Trophoblast cell (in vitro differentiated cells and primary cell): ENCODE data around the gene MYD88.

Source experiments
- DNase-seq, 2 donors: peaks; one replicate each; pipeline ENCODE4 v3.0.0-alpha.2; 2016
- H2AFZ ChIP-seq: 2 replicates; pipeline ENCODE4 v1.6.1; 2013; ENCODE audit warnings: low read length, moderate library complexity, mild to moderate bottlenecking; ENCODE audit not compliant: insufficient read depth, poor library complexity
- H2AK5ac ChIP-seq: 2 replicates; pipeline ENCODE4 v1.6.1; 2013; ENCODE audit warnings: mild to moderate bottlenecking, low read length
- H2BK120ac ChIP-seq: 2 replicates; pipeline ENCODE4 v1.6.1; 2013; ENCODE audit warnings: low read length, mild to moderate bottlenecking, moderate library complexity; ENCODE audit not compliant: insufficient read depth, poor library complexity
- H2BK12ac ChIP-seq: 2 replicates; pipeline ENCODE4 v1.6.1; 2013; ENCODE audit warnings: mild to moderate bottlenecking, low read length, moderate library complexity
- H2BK5ac ChIP-seq: 2 replicates; pipeline ENCODE4 v1.6.1; 2013; ENCODE audit warnings: low read length, low read depth, moderate library complexity, mild to moderate bottlenecking; ENCODE audit not compliant: poor library complexity
- H3K14ac ChIP-seq: 2 replicates; pipeline ENCODE4 v1.6.1; 2013; ENCODE audit warnings: mild to moderate bottlenecking, low read length
- H3K18ac ChIP-seq: 2 replicates; pipeline ENCODE4 v1.6.1; 2013; ENCODE audit warnings: mild to moderate bottlenecking, low read length
- H3K23ac ChIP-seq: 2 replicates; pipeline ENCODE4 v1.6.1; 2013; ENCODE audit warnings: low read length
- H3K27ac ChIP-seq: 2 replicates; pipeline ENCODE4 v1.5.1; 2013; ENCODE audit warnings: low read depth, mild to moderate bottlenecking, inconsistent platforms, low read length, moderate library complexity
- H3K27me3 ChIP-seq: 2 replicates; pipeline ENCODE4 v1.6.1; 2013; ENCODE audit warnings: inconsistent platforms, mild to moderate bottlenecking, low read length, moderate library complexity; ENCODE audit not compliant: insufficient read depth
- H3K36me3 ChIP-seq, 2 experiments: 1 replicate in 1 of 2; 2 replicates in 1 of 2; pipeline ENCODE4 v1.6.1; 2013; ENCODE audit warnings: low read length in 2 of 2, mild to moderate bottlenecking in 2 of 2, moderate library complexity in 1 of 2; ENCODE audit not compliant: insufficient read depth in 2 of 2, control insufficient read depth in 1 of 2
- H3K4ac ChIP-seq: 2 replicates; pipeline ENCODE4 v1.6.1; 2013; ENCODE audit warnings: low read depth, mild to moderate bottlenecking, low read length, moderate library complexity
- H3K4me1 ChIP-seq, 2 experiments: 1 replicate in 1 of 2; 2 replicates in 1 of 2; pipeline ENCODE4 v1.6.1; 2013; ENCODE audit warnings: low read length in 2 of 2, mild to moderate bottlenecking in 2 of 2, moderate library complexity in 1 of 2; ENCODE audit not compliant: insufficient read depth in 2 of 2, control insufficient read depth in 1 of 2
- H3K4me2 ChIP-seq: 2 replicates; pipeline ENCODE4 v1.6.1; 2013; ENCODE audit warnings: inconsistent platforms, mild to moderate bottlenecking, low read length, moderate library complexity
- H3K4me3 ChIP-seq: 2 replicates; pipeline ENCODE4 v1.5.1; 2013; ENCODE audit warnings: mild to moderate bottlenecking, low read depth, low read length, inconsistent platforms
- H3K79me1 ChIP-seq: one replicate; pipeline ENCODE4 v1.6.1; 2013; ENCODE audit warnings: low read length
- H3K79me2 ChIP-seq: 2 replicates; pipeline ENCODE4 v1.6.1; 2013; ENCODE audit warnings: low read length, mild to moderate bottlenecking; ENCODE audit not compliant: control insufficient read depth, insufficient read depth, poor library complexity
- H3K9ac ChIP-seq: 2 replicates; pipeline ENCODE4 v1.6.1; 2013; ENCODE audit warnings: mild to moderate bottlenecking, low read length
- H3K9me3 ChIP-seq: 2 replicates; pipeline ENCODE4 v1.6.1; 2013; ENCODE audit warnings: low read depth, mild to moderate bottlenecking, control low read depth, inconsistent platforms, low read length; ENCODE audit not compliant: insufficient read depth
- H4K12ac ChIP-seq: 2 replicates; pipeline ENCODE4 v1.6.1; 2013; ENCODE audit warnings: low read depth, mild to moderate bottlenecking, low read length, moderate library complexity
- H4K8ac ChIP-seq: 2 replicates; pipeline ENCODE4 v1.6.1; 2013; ENCODE audit warnings: low read depth, mild to moderate bottlenecking, low read length, moderate library complexity
- H4K91ac ChIP-seq: one replicate; pipeline ENCODE4 v1.6.1; 2013; ENCODE audit warnings: low read depth, mild to moderate bottlenecking, low read length, moderate library complexity
- WGBS: extraction: QIAGEN DNeasy Blood & Tissue Kit; methylation state at CpG from one replicate; pipeline ENCODE4 v1.1.7; 2013; ENCODE audit warnings: missing lambda C conversion rate; ENCODE audit not compliant: insufficient read length, insufficient coverage; ENCODE audit errors: extremely low coverage; 5-methylcytosine and 5-hydroxymethylcytosine counted together

Gene MYD88

DNA sequence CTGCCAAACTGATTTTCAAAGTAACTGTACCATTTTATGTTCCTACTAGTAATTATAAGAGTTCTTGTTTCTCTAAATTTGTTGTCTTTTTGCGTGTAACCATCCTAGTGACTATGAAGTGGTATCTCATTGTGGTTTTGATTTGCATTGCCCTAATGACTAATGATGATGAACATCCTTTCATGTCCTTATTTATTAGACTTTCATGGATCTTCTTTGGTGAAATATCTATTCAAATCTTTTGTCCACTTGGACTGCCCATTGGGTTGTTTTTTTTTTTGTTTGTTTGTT lies 30.5 kb downstream of the MYD88 start:
- no peaks in the 10 kb centered on the region for H3K27me3 ChIP-seq
- no peaks in the 10 kb centered on the region for H3K9me3 ChIP-seq
- no peak overlapping the region for H4K12ac ChIP-seq
- no peak overlapping the region for H2AK5ac ChIP-seq
- no peaks in the 10 kb centered on the region for H3K36me3 ChIP-seq
- H3K4ac ChIP-seq = no peak overlapping the region
- no peak overlapping the region for H2BK5ac ChIP-seq
- peaks cover 26% of the 10 kb centered on the region for H3K79me2 ChIP-seq
- peaks cover 0 to 4% of the 10 kb centered on the region in 2 experiments for H3K4me1 ChIP-seq
- H3K27ac ChIP-seq = no peak overlapping the region
- H2AFZ ChIP-seq = no peak overlapping the region
- H3K18ac ChIP-seq = no peak overlapping the region
- H3K79me1 ChIP-seq = peaks cover 15% of the 10 kb centered on the region
- no peak overlapping the region for H4K91ac ChIP-seq
- H2BK120ac ChIP-seq = no peak overlapping the region
- DNase-seq = no peak
- H3K4me3 ChIP-seq = no peak overlapping the region
- no peak overlapping the region for H3K9ac ChIP-seq
- H3K14ac ChIP-seq = no peak overlapping the region
- no peak overlapping the region for H4K8ac ChIP-seq
- H3K23ac ChIP-seq = no peak overlapping the region
- no peak overlapping the region for H2BK12ac ChIP-seq
- no CpG with 5 or more reads among the region's 1 CpG for WGBS
- no peak overlapping the region for H3K4me2 ChIP-seq

DNA sequence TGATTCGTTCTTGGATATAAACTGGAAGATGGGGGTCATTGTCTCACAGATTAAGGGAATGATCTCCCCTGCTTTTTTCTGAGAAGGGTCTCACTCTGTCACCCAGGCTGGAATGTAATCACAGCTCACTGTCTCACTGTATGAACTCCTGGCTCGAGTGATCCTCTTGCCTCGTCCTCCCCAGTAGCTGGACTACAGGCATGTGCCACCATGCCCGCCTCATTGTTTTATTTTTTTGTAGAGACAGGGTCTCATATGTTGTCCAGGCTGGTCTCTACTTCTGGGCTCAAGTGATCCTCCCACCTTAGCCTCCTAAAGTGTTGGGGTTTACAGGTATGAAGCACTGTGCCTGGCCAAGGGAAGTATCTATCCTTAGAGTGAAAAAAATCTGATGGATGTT lies 32.3 kb downstream of the MYD88 start:
- Histone ChIP-seq H3K9ac (no peak overlapping the region), H4K91ac (no peak overlapping the region), H2AK5ac (no peak overlapping the region), H4K12ac (no peak overlapping the region), H3K4me3 (no peak overlapping the region), H3K23ac (no peak overlapping the region), H3K4ac (peak overlapping the region; percentile 89), H2BK120ac (no peak overlapping the region), H2BK5ac (no peak overlapping the region), H3K79me2 (peaks cover 21% of the 10 kb centered on the region), H4K8ac (no peak overlapping the region), H3K4me1 (peaks cover 0 to 4% of the 10 kb centered on the region in 2 experiments), H3K18ac (no peak overlapping the region), H2AFZ (no peak overlapping the region), H3K9me3 (no peaks in the 10 kb centered on the region), H3K27ac (no peak overlapping the region), H3K14ac (no peak overlapping the region), H3K4me2 (no peak overlapping the region), H3K27me3 (no peaks in the 10 kb centered on the region), H3K79me1 (peaks cover 5% of the 10 kb centered on the region), H2BK12ac (peak overlapping the region; percentile 12), H3K36me3 (no peaks in the 10 kb centered on the region)
- no peak for DNase-seq
- no CpG with 5 or more reads among the region's 4 CpGs for whole genome bisulfite sequencing

DNA sequence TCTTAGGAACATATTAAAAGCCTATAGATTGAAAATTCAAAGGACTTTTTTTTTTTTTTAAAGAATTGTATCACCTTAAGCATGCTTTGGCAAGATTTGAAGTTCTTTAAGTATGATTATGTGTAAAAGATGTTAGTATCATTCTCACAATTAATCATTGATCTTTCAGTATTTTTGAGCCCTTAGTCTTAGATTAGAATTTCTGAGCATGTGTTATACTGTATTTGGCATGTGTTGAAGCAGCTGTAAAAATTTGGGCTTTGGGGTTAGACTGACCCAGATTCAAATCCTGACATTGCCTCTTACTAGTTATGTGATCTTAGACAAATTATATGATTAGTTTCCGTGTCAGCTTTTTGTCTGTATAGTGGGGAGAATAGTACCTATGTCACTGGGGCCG lies 33.2 kb downstream of the MYD88 start:
- no peak overlapping the region for H2BK5ac ChIP-seq
- H3K36me3 ChIP-seq = no peaks in the 10 kb centered on the region
- H3K4me3 ChIP-seq = no peak overlapping the region
- H3K9me3 ChIP-seq = no peaks in the 10 kb centered on the region
- H2BK120ac ChIP-seq = no peak overlapping the region
- no peak overlapping the region for H4K8ac ChIP-seq
- H3K4me1 ChIP-seq = peaks cover 0 to 4% of the 10 kb centered on the region in 2 experiments
- no peak overlapping the region for H3K23ac ChIP-seq
- H2AFZ ChIP-seq = no peak overlapping the region
- WGBS = no CpG with 5 or more reads among the region's 2 CpGs
- DNase-seq = no peak
- no peak overlapping the region for H4K91ac ChIP-seq
- H3K14ac ChIP-seq = no peak overlapping the region
- no peak overlapping the region for H4K12ac ChIP-seq
- H2BK12ac ChIP-seq = no peak overlapping the region
- no peak overlapping the region for H3K4ac ChIP-seq
- no peaks in the 10 kb centered on the region for H3K27me3 ChIP-seq
- H3K79me1 ChIP-seq = no peaks in the 10 kb centered on the region
- no peak overlapping the region for H3K9ac ChIP-seq
- peaks cover 15% of the 10 kb centered on the region for H3K79me2 ChIP-seq
- no peak overlapping the region for H3K27ac ChIP-seq
- no peak overlapping the region for H2AK5ac ChIP-seq
- no peak overlapping the region for H3K4me2 ChIP-seq
- no peak overlapping the region for H3K18ac ChIP-seq

DNA sequence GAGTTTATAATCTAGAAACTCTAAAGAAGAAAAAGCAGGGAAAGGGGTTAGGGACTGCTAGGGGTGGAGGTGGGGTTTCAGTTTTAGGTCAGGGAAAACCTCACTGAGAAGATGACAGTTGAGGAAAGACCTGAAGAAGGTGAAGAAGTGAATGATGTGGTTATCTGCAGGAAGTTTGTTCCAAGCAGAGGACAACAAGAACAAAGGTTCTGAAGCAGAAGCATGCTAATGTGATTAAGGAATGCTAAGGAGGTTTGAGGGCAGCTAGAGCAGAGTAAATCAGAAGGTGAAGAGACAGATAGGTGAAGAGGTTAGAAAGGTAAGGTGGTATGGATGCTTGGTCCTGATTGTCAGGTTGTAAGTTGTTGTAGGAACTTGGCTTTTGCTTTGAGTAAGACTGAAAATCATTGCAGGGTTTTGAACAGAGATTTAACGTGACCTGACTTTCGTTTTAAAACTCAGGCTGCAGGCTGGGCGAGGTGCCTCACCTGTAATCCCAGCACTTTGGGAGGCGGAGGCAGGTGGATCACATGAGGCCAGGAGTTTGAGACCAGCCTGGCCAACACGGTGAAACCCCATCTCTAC lies 35.5 kb downstream of the MYD88 start:
- H2BK120ac ChIP-seq = no peak overlapping the region
- H3K79me1 ChIP-seq = no peaks in the 10 kb centered on the region
- no peak overlapping the region for H4K91ac ChIP-seq
- H3K4ac ChIP-seq = no peak overlapping the region
- no peak overlapping the region for H2AFZ ChIP-seq
- no peak overlapping the region for H3K27ac ChIP-seq
- H2BK5ac ChIP-seq = no peak overlapping the region
- no peak overlapping the region for H3K23ac ChIP-seq
- no peak overlapping the region for H3K14ac ChIP-seq
- no CpG with 5 or more reads among the region's 5 CpGs for WGBS
- no peaks in the 10 kb centered on the region for H3K9me3 ChIP-seq
- no peak overlapping the region for H3K4me3 ChIP-seq
- H3K27me3 ChIP-seq = no peaks in the 10 kb centered on the region
- H2BK12ac ChIP-seq = no peak overlapping the region
- H3K18ac ChIP-seq = no peak overlapping the region
- peaks cover 11% of the 10 kb centered on the region for H3K79me2 ChIP-seq
- no peak overlapping the region for H4K8ac ChIP-seq
- H3K4me2 ChIP-seq = no peak overlapping the region
- DNase-seq = no peak
- no peak overlapping the region for H2AK5ac ChIP-seq
- H3K4me1 ChIP-seq = no peaks in the 10 kb centered on the region
- no peak overlapping the region for H4K12ac ChIP-seq
- no peak overlapping the region for H3K9ac ChIP-seq
- H3K36me3 ChIP-seq = peaks cover 0 to under 1% of the 10 kb centered on the region in 2 experiments
